H54 (cell line): ENCODE results near the gene GNAT3.

Source experiments
- DNase-seq: peaks from one replicate; pipeline ENCODE4 v3.0.0; 2011; ENCODE audit warnings: low spot score, mixed read lengths; ENCODE audit not compliant: insufficient read length
- FAIRE-seq: peaks from 3 replicates; lab custom pipeline; 2011; peaks lifted over from hg19 to GRCh38; lab: Jason Lieb, UNC
- POLR2A ChIP-seq: IDR thresholded peaks from 2 replicates; pipeline ENCODE4 v1.6.1; 2011; ENCODE audit warnings: low read depth, mild to moderate bottlenecking, low read length

GNAT3 gene

GRCh38 chr7:80511964-80512363 lies at the start of gene GNAT3:
Gene GNAT3, minus strand, starts transcription at chr7:80512064. Its CDS starts 138 bp downstream, at chr7:80511926.
- DNase-seq, result no peak
- TF ChIP-seq POLR2A, result no peak
- no peak for FAIRE-seq

- no peak for FAIRE-seq
- TF ChIP-seq POLR2A, result no peak
- DNase-seq, result no peak
Observed at GRCh38 chr7:80558116-80558515, 46.3 kb upstream of the GNAT3 start.

- FAIRE-seq (peak; percentile 61), DNase-seq (no peak)
- no peak for TF ChIP-seq POLR2A
Observed at GRCh38 chr7:80552031-80552694, 40.3 kb upstream of the GNAT3 start.

GRCh38 chr7:80550005-80550404 lies 38.1 kb upstream of the GNAT3 start:
- FAIRE-seq (no peak), DNase-seq (no peak)
- no peak for TF ChIP-seq POLR2A

- DNase-seq, result no peak
- peak; percentile 70 for FAIRE-seq
- no peak for TF ChIP-seq POLR2A
Observed at GRCh38 chr7:80548840-80549530, 37.1 kb upstream of the GNAT3 start.

GRCh38 chr7:80542398-80542797 lies 30.5 kb upstream of the GNAT3 start:
- FAIRE-seq, result peak; percentile 97
- no peak for TF ChIP-seq POLR2A
- DNase-seq, result peak; percentile 15

- no peak for FAIRE-seq
- no peak for TF ChIP-seq POLR2A
Observed at GRCh38 chr7:80540836-80541235, 29.0 kb upstream of the GNAT3 start.

GRCh38 chr7:80537091-80537490 lies 25.2 kb upstream of the GNAT3 start:
- DNase-seq (no peak), FAIRE-seq (no peak)
- TF ChIP-seq POLR2A, result no peak

More at GRCh38 chr7:80540836-80541235, 29.0 kb upstream of the GNAT3 start:
- no peak for DNase-seq

- no peak for FAIRE-seq
- TF ChIP-seq POLR2A, result no peak
- DNase-seq, result no peak
Observed at GRCh38 chr7:80536426-80536825, 24.6 kb upstream of the GNAT3 start.

GRCh38 chr7:80533287-80533686 lies 21.4 kb upstream of the GNAT3 start:
- DNase-seq (no peak), FAIRE-seq (no peak)
- no peak for TF ChIP-seq POLR2A

GRCh38 chr7:80532153-80532552 lies 20.3 kb upstream of the GNAT3 start:
- no peak for TF ChIP-seq POLR2A
- DNase-seq, result no peak
- no peak for FAIRE-seq

GRCh38 chr7:80530136-80530535 lies 18.3 kb upstream of the GNAT3 start:
- no peak for FAIRE-seq
- TF ChIP-seq POLR2A, result no peak
- no peak for DNase-seq

- TF ChIP-seq POLR2A, result no peak
- DNase-seq (no peak), FAIRE-seq (no peak)
Observed at GRCh38 chr7:80529362-80529761, 17.5 kb upstream of the GNAT3 start.

- DNase-seq (no peak), FAIRE-seq (no peak)
- TF ChIP-seq POLR2A, result no peak
Observed at GRCh38 chr7:80528689-80529088, 16.8 kb upstream of the GNAT3 start.

GRCh38 chr7:80526472-80526871 lies 14.6 kb upstream of the GNAT3 start:
- DNase-seq, result no peak
- TF ChIP-seq POLR2A, result no peak
- FAIRE-seq, result no peak

- FAIRE-seq, result no peak
- no peak for TF ChIP-seq POLR2A
Observed at GRCh38 chr7:80524693-80525092, 12.8 kb upstream of the GNAT3 start.

More at GRCh38 chr7:80524693-80525092, 12.8 kb upstream of the GNAT3 start:
- no peak for DNase-seq
